T-cell (primary cell): ENCODE data around the gene SYT13. TPM values are rescaled to one million over a fixed set of nuclear protein-coding genes. Genes with fewer than 3 reads are reported as not detected.

Source experiments
- ATAC-seq, 4 experiments: fragments of 200-7000 bp in 3 of 4; fragments of 150-1000 bp in 1 of 4; cut with Tn5 transposase; replicated peaks in 1 of 4; 1 replicate in 3 of 4; 2 replicates in 1 of 4; pipeline ENCODE4 v1.10.0; 2021; ENCODE audit warnings: moderate library complexity in 3 of 4, mild to moderate bottlenecking in 2 of 4, moderate number of reproducible peaks in 1 of 4
- CTCF ChIA-PET, 2 donors: fragments of 300-600 bp; sonication (Branson Sonifier 250); formaldehyde crosslinking; loops; one replicate each; lab custom pipeline; 2022; ENCODE audit warnings: antibody characterized with exemption in 2 of 2; lab: Charles Lee
- POLR2A ChIA-PET, 2 donors: fragments of 300-600 bp; sonication (Branson Sonifier 250); formaldehyde crosslinking; loops; one replicate each; lab custom pipeline; 2022; ENCODE audit warnings: antibody characterized with exemption in 2 of 2; lab: Charles Lee
- DNase-seq, 35 experiments: peaks; one replicate each; pipeline versions ENCODE4 v3.0.0 to v3.0.0-alpha.2; 2013 to 2023
- H3K27ac ChIP-seq: one replicate; pipeline ENCODE4 v1.5.1; 2013; ENCODE audit warnings: low read length
- H3K27me3 ChIP-seq, 2 experiments: replicated peaks in 1 of 2; 1 replicate in 1 of 2; 2 replicates in 1 of 2; pipeline versions ENCODE4 v1.6.1 to v1.7.0; 2013; ENCODE audit warnings: low read length in 1 of 2, mixed read lengths in 1 of 2; ENCODE audit not compliant: control insufficient read depth in 2 of 2, insufficient read depth in 2 of 2; ENCODE audit errors: extremely low read depth in 1 of 2
- H3K36me3 ChIP-seq, 2 donors: 1 replicate in 1 of 2; 2 replicates in 1 of 2; pipeline versions ENCODE4 v1.6.1 to v1.7.0; 2013; ENCODE audit warnings: low read length in 1 of 2; ENCODE audit not compliant: control insufficient read depth in 2 of 2, insufficient read depth in 1 of 2; ENCODE audit errors: extremely low read depth in 1 of 2
- H3K4me1 ChIP-seq, 2 experiments: 1 replicate in 1 of 2; 2 replicates in 1 of 2; pipeline versions ENCODE4 v1.6.1 to v1.7.0; 2013; ENCODE audit warnings: low read length in 2 of 2, mixed read lengths in 1 of 2; ENCODE audit not compliant: insufficient read depth in 2 of 2, control insufficient read depth in 1 of 2; ENCODE audit errors: extremely low read depth in 1 of 2
- H3K4me3 ChIP-seq, 2 donors: 1 replicate in 1 of 2; 2 replicates in 1 of 2; pipeline versions ENCODE4 v1.5.1 to v1.7.0; 2013; ENCODE audit warnings: mild to moderate bottlenecking in 2 of 2, low read length in 1 of 2, moderate library complexity in 1 of 2; ENCODE audit not compliant: control insufficient read depth in 1 of 2; ENCODE audit errors: extremely low read depth in 1 of 2
- H3K9me3 ChIP-seq: 2 replicates; pipeline ENCODE4 v1.7.0; 2013
- H3K27ac Mint-ChIP-seq, 2 donors: one replicate each; pipeline ENCODE4 v1.8.0; 2020 to 2021; ENCODE audit warnings: mild to moderate bottlenecking in 2 of 2, mixed read lengths in 2 of 2
- H3K27me3 Mint-ChIP-seq, 2 donors: one replicate each; pipeline ENCODE4 v1.8.0; 2021 to 2022; ENCODE audit warnings: mixed read lengths in 2 of 2
- H3K36me3 Mint-ChIP-seq: one replicate; pipeline ENCODE4 v1.8.0; 2021; ENCODE audit warnings: mixed read lengths
- H3K4me1 Mint-ChIP-seq, 3 donors: one replicate each; pipeline ENCODE4 v1.8.0; 2020 to 2022; ENCODE audit warnings: mixed read lengths in 3 of 3, mild to moderate bottlenecking in 1 of 3
- H3K4me3 Mint-ChIP-seq, 3 donors: one replicate each; pipeline ENCODE4 v1.8.0; 2020 to 2022; ENCODE audit warnings: mild to moderate bottlenecking in 3 of 3, mixed read lengths in 3 of 3, moderate library complexity in 3 of 3
- H3K9me3 Mint-ChIP-seq, 3 donors: one replicate each; pipeline ENCODE4 v1.8.0; 2020 to 2022; ENCODE audit warnings: mixed read lengths in 3 of 3
- WGBS: methylation state at CpG from one replicate; pipeline ENCODE4 v1.1.5; 2013; ENCODE audit warnings: missing lambda C conversion rate; ENCODE audit not compliant: insufficient coverage; 5-methylcytosine and 5-hydroxymethylcytosine counted together
- total RNA-seq, 35 experiments: library from RNA in 6 of 35; stranded (reverse) in 6 of 35; fragments of 120-200 nt in 1 of 35; gene quantifications; one replicate each; pipeline versions ENCODE4 v1.2.1 to v1.2.4 and lab custom pipeline; 2013 to 2026

The SYT13 gene
- total RNA-seq, 5 donors from 2014 or later (not counting 1 experiment from before 2014, with no cell fraction given): 0.03 to 0.20 (median 0.18) TPM; not detected in 2

DNA sequence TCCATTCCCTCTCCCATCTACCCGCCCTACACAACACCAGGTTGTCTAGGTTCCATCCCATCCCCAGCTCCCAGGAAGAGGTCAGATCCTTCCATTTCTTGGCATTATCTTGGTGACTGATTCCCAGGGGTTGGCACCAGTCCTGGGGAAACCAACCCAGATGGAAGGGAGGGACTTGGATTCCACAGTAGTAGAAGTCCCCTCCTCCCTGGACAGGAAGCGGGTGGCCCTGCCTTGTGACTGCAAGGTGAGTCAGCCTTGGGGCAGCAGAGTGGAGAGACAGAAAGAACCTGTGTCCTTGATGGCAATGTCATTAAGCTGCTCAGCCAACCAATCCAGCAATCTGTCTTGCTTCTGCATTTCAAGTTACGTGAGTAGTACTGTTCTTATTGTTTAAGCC lies 26.5 kb downstream of the SYT13 start:
- Histone ChIP-seq H3K27ac (no peak overlapping the region), H3K4me1 (no peaks in the 10 kb centered on the region), H3K9me3 (no peaks in the 10 kb centered on the region), H3K4me3 (no peak overlapping the region), H3K27me3 (peaks cover 0 to 44% of the 10 kb centered on the region in 2 experiments), H3K36me3 (no peaks in the 10 kb centered on the region)
- Mint-ChIP-seq H3K27me3 (peaks cover 33 to 45% of the 10 kb centered on the region in 2 donors), H3K27ac (no peak overlapping the region), H3K4me3 (no peak overlapping the region), H3K4me1 (no peaks in the 10 kb centered on the region), H3K36me3 (no peaks in the 10 kb centered on the region), H3K9me3 (no peaks in the 10 kb centered on the region)
- POLR2A ChIA-PET: no interaction called here
- DNase-seq (no peak), ATAC-seq (no peak)
- CTCF ChIA-PET: no interaction called here
- no CpG with 5 or more reads among the region's 3 CpGs for WGBS

DNA sequence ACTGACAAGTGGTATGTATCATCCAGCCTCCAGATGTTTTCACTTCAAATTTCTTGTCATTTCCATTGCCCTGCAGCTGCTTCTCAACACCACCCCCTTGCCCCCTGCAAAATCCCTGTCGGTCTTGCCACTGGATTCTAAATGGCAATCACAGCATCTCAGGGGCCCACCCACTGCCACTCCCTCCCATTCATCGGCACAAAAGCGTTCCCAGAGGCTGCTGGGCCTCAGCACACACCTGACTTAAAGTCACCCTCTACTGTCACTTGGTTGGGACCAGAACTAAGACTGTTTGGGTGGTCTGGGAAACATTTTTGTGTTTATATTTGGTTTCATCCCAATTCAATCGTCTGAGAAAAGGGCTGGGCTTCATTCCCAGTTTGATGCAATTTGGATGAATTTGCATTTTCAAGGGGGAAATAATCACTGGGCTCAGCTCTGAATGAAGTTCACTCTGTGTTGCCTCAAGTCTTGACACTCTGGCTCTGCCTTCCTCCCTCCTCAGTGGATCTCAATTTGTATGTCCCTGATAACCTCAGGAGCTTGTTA lies 27.1 kb downstream of the SYT13 start:
- Histone ChIP-seq H3K9me3 (no peaks in the 10 kb centered on the region), H3K4me1 (no peaks in the 10 kb centered on the region), H3K27me3 (peaks cover 0 to 42% of the 10 kb centered on the region in 2 experiments), H3K36me3 (no peaks in the 10 kb centered on the region), H3K27ac (no peak overlapping the region), H3K4me3 (no peak overlapping the region)
- Mint-ChIP-seq H3K4me1 (no peaks in the 10 kb centered on the region), H3K4me3 (no peak overlapping the region), H3K9me3 (no peaks in the 10 kb centered on the region), H3K27ac (no peak overlapping the region), H3K36me3 (no peaks in the 10 kb centered on the region), H3K27me3 (peaks cover 28 to 40% of the 10 kb centered on the region in 2 donors)
- DNase-seq: no peak
- no peak for ATAC-seq
- CTCF ChIA-PET: no interaction called here
- POLR2A ChIA-PET: no interaction called here
- 43% methylated on average over 2 of the region's 4 CpGs for WGBS

DNA sequence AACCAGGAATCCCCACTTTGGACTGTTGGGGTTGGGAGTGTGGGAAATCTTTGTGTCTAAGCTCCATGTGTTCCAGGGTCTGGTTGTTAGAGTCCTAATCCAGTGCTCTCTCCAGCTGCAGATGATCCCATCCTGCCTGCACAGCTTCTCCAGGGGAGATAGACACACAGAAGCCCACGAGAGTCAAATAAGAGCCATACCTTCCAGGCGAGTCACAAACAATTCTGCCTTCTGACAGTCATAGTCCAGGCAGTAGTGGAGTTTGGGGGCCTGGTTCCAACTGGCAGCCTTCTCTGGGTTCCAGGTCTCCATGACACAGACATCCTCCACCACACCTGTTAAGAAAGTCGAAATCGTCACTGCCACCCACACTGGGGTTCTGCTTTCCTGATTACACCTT lies 32.1 kb downstream of the SYT13 start:
- no peaks in the 10 kb centered on the region for H3K4me1 ChIP-seq
- ChIA-PET POLR2A (no interaction called here), CTCF (interaction anchor here in 1 of 2 donors (0.5 kb wide), 1 partner anchor 330 kb away, joined by 3 read pairs; no protein-coding TSS in a partner anchor)
- Mint-ChIP-seq H3K9me3 (no peaks in the 10 kb centered on the region), H3K4me3 (no peak overlapping the region), H3K36me3 (no peaks in the 10 kb centered on the region), H3K27me3 (peaks cover 23 to 29% of the 10 kb centered on the region in 2 donors), H3K4me1 (no peaks in the 10 kb centered on the region), H3K27ac (no peak overlapping the region)
- H3K9me3 ChIP-seq: no peaks in the 10 kb centered on the region
- 83% methylated on average over 3 of the region's 4 CpGs for WGBS
- H3K27me3 ChIP-seq: peaks cover 0 to 48% of the 10 kb centered on the region in 2 experiments
- H3K36me3 ChIP-seq: no peaks in the 10 kb centered on the region
- DNase-seq (no peak), ATAC-seq (no peak)
- H3K27ac ChIP-seq: no peak overlapping the region
- no peak overlapping the region for H3K4me3 ChIP-seq

DNA sequence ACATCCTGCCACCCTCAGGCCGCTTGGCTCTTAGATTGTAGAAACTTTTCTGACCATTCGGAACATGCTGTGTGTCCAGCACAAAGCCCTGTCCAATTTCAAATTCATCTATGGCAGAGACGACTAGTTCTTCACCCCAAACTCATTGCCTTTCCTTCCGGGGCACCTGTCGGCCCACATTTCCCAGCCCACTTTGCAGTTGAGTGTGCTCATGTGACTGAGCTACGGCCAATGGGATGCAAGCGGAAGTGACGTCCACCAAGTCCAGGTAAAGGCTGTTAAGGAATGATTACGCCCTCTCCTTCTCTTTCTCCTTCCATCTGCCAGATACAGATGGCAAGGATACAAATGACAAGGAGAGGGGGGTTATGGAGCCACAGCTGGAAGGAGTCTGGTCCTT lies 32.5 kb downstream of the SYT13 start:
- ATAC-seq (no peak), DNase-seq (no peak)
- Mint-ChIP-seq H3K27me3 (peaks cover 23 to 31% of the 10 kb centered on the region in 2 donors), H3K36me3 (no peaks in the 10 kb centered on the region), H3K4me1 (peaks cover 0 to 3% (median 0%) of the 10 kb centered on the region in 3 donors), H3K27ac (no peak overlapping the region), H3K9me3 (no peaks in the 10 kb centered on the region), H3K4me3 (no peak overlapping the region)
- ChIA-PET POLR2A (no interaction called here), CTCF (interaction anchor here in 1 of 2 donors (0.5 kb wide), 1 partner anchor 330 kb away, joined by 3 read pairs; no protein-coding TSS in a partner anchor)
- Histone ChIP-seq H3K9me3 (no peaks in the 10 kb centered on the region), H3K27ac (no peak overlapping the region), H3K27me3 (peaks cover 0 to 47% of the 10 kb centered on the region in 2 experiments), H3K36me3 (no peaks in the 10 kb centered on the region), H3K4me3 (no peak overlapping the region), H3K4me1 (no peaks in the 10 kb centered on the region)
- WGBS: 83% methylated on average over 5 of the region's 9 CpGs

DNA sequence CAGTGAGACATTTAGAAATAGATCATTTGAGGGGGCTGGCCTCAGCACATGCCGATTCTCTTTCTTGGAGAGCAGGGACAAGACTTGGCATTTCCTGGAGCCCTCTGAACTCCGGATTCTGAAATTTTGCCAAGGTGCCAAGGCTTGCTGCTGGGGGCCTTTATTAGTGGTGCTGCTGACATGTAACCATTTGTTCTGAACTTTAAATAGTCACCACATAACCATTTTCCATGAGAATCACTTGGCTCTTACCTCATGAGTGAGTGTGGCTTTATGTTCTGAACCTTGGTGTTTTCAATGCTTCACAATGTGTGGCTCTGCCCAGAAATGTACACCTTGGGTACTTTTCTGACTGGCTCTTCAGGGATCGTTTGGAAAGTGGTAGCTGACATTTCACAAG lies 33.3 kb downstream of the SYT13 start:
- no peak overlapping the region for H3K4me3 Mint-ChIP-seq
- ATAC-seq: no peak
- Histone ChIP-seq H3K27ac (no peak overlapping the region), H3K27me3 (peaks cover 0 to 45% of the 10 kb centered on the region in 2 experiments), H3K9me3 (no peaks in the 10 kb centered on the region), H3K4me3 (no peak overlapping the region), H3K36me3 (no peaks in the 10 kb centered on the region), H3K4me1 (no peaks in the 10 kb centered on the region)
- ChIA-PET CTCF (interaction anchor here in 1 of 2 donors (0.9 kb wide), 1 partner anchor 11 kb away, joined by 3 read pairs; no protein-coding TSS in a partner anchor), POLR2A (no interaction called here)
- H3K9me3 Mint-ChIP-seq: no peaks in the 10 kb centered on the region
- H3K4me1 Mint-ChIP-seq: peaks cover 0 to 3% (median 0%) of the 10 kb centered on the region in 3 donors
- H3K36me3 Mint-ChIP-seq: no peaks in the 10 kb centered on the region
- H3K27me3 Mint-ChIP-seq: peaks cover 20 to 31% of the 10 kb centered on the region in 2 donors
- no peak for DNase-seq
- H3K27ac Mint-ChIP-seq: no peak overlapping the region
- WGBS: 70% methylated on average over 2 of the region's 3 CpGs

DNA sequence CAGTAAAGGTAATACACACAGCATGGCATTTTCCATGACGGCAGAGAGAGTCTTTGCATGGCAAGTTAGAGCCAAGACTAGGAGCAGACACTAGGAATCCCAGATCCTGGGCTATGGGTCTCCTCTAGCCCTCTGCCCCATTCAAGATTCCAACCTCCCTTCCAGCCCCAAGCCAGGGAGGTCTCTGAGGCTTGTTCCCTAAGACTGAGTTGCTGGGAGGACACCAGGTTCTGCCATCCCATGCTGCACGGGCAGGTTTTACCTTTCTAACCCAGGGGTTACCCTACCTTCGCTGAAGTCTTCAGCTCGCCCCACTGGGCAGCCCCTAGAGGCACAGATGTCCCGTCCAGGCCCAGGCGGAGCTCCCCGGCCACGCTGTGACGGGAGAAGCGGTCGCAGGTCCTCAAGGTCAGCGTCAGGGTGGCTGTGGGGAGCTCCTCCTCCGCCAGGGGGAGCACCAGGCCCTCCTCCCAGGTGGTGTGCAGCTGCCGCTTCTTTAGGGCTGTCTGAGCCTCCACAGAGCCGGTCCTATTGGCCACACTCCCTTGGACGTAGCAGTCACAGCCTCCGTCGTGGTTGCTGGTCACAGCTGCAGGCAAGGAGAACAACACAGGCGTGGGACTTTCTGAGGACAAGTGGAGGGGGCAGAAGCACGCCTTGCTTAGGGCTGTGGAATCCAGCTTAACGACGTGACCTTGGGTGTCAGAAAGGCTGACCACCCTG lies 33.8 kb downstream of the SYT13 start:
- no peak overlapping the region for H3K27ac Mint-ChIP-seq
- DNase-seq (peak in 6 of 35 experiments; percentile 8 to 53 (median 14)), ATAC-seq (no peak)
- H3K27me3 Mint-ChIP-seq: peaks cover 19 to 31% of the 10 kb centered on the region in 2 donors
- no peak overlapping the region for H3K4me3 ChIP-seq
- no peak overlapping the region for H3K4me3 Mint-ChIP-seq
- H3K36me3 Mint-ChIP-seq: no peaks in the 10 kb centered on the region
- H3K9me3 ChIP-seq: no peaks in the 10 kb centered on the region
- no peaks in the 10 kb centered on the region for H3K36me3 ChIP-seq
- peaks cover 0 to 41% of the 10 kb centered on the region in 2 experiments for H3K27me3 ChIP-seq
- ChIA-PET CTCF (interaction anchor here in 1 of 2 donors (0.9 kb wide), 1 partner anchor 11 kb away, joined by 3 read pairs; no protein-coding TSS in a partner anchor), POLR2A (no interaction called here)
- H3K9me3 Mint-ChIP-seq: no peaks in the 10 kb centered on the region
- H3K4me1 ChIP-seq: no peaks in the 10 kb centered on the region
- H3K27ac ChIP-seq: no peak overlapping the region
- WGBS: 55% methylated on average over 22 of the region's 22 CpGs
- H3K4me1 Mint-ChIP-seq: peaks cover 0 to 3% (median 0%) of the 10 kb centered on the region in 3 donors
